Esophagus squamous epithelium (tissue), 5 donors: ENCODE results near the gene C1orf167. TPM values are rescaled to one million over a fixed set of nuclear protein-coding genes. Genes with fewer than 3 reads are reported as not detected.

Experiments used
- DNase-seq: peaks from one replicate; lab custom pipeline; 2025; lab: John Stamatoyannopoulos, UW
- H3K27ac ChIP-seq, 4 donors: fragments of 200-600 bp; sonication (generic); one replicate each; pipeline ENCODE4 v1.5.1; 2016 to 2019; ENCODE audit warnings: mild to moderate bottlenecking in 1 of 4
- H3K27me3 ChIP-seq, 4 donors: fragments of 200-600 bp; sonication (generic); 1 replicate in 3 of 4; 2 replicates in 1 of 4; pipeline versions ENCODE4 v1.5.1 to v1.6.0; 2017 to 2021; ENCODE audit warnings: antibody characterized with exemption in 1 of 4
- H3K36me3 ChIP-seq, 3 donors: fragments of 200-600 bp; sonication (generic); one replicate each; pipeline ENCODE4 v1.5.1; 2016 to 2019
- H3K4me1 ChIP-seq, 3 donors: fragments of 200-600 bp; sonication (generic); one replicate each; pipeline ENCODE4 v1.5.1; 2017 to 2019
- H3K4me3 ChIP-seq, 4 donors: fragments of 200-600 bp; sonication (generic); 1 replicate in 3 of 4; 2 replicates in 1 of 4; pipeline ENCODE4 v1.5.1; 2016 to 2019; ENCODE audit warnings: mild to moderate bottlenecking in 2 of 4, moderate library complexity in 1 of 4
- H3K9me3 ChIP-seq, 3 donors: fragments of 200-600 bp; sonication (generic); one replicate each; pipeline ENCODE4 v1.5.1; 2016 to 2019
- CTCF ChIP-seq, 6 experiments: fragments of 450-650 bp in 4 of 6; fragments of 200-600 bp in 2 of 6; sonication (generic) in 2 of 6; IDR thresholded peaks; one replicate each; pipeline ENCODE4 v1.5.1; 2016 to 2019; ENCODE audit warnings: antibody characterized with exemption in 6 of 6, mild to moderate bottlenecking in 4 of 6, moderate library complexity in 4 of 6
- POLR2A ChIP-seq, 4 donors: fragments of 450-650 bp; IDR thresholded peaks; one replicate each; pipeline ENCODE4 v1.6.1; 2017; ENCODE audit warnings: antibody characterized with exemption in 4 of 4, mild to moderate bottlenecking in 4 of 4, moderate library complexity in 3 of 4
- WGBS, 2 donors: methylation state at CpG; one replicate each; pipeline ENCODE4 v1.1.5; 2018; 5-methylcytosine and 5-hydroxymethylcytosine counted together
- intact Hi-C: fragments of 100-400 bp; cut with DNase I; formaldehyde crosslinking; loops from one replicate; pipeline ENCODE4 v1.15.0; 2022
- total RNA-seq, 4 donors: library from RNA; depleted of rRNA; stranded (reverse); fragments of >200 nt; gene quantifications; one replicate each; pipeline ENCODE4 v1.1.0, GENCODE V29; 2016
- donor health status: DM: yes; HTN: yes; CAD: no.

The C1orf167 gene
- total RNA-seq, 4 donors from 2014 or later: 0.31 to 2.6 (median 0.76) TPM; not detected in 1

- TF ChIP-seq POLR2A (IDR thresholded peaks at IDR 0.05): no peak
- no peak for TF ChIP-seq CTCF (IDR thresholded peaks at IDR 0.05)
- H3K4me1 ChIP-seq: peaks cover 13 to 51% (median 41%) of the 10 kb centered on the region in 3 donors
- DNase-seq: no peak
- intact Hi-C loops: no loop called here
- peak overlapping the region; percentile 77 to 91 (median 84) for H3K27ac ChIP-seq
- H3K27me3 ChIP-seq: no peaks in the 10 kb centered on the region
- H3K36me3 ChIP-seq: no peaks in the 10 kb centered on the region
- WGBS, 2 donors: 39 to 46% methylated on average over 5 of the region's 5 CpGs
- H3K4me3 ChIP-seq: peak overlapping the region in 1 of 4 donors; percentile 32
- H3K9me3 ChIP-seq: no peaks in the 10 kb centered on the region
These were observed 31.5 kb upstream of the C1orf167 start for GRCh38 chr1:11730429-11730891.

GRCh38 chr1:11731691-11732283, 30.2 kb upstream of the C1orf167 start:
- H3K36me3 ChIP-seq: no peaks in the 10 kb centered on the region
- DNase-seq: peak; percentile 19
- WGBS, 2 donors: 5 to 9% methylated on average over 14 to 16 of the region's 17 CpGs
- no peaks in the 10 kb centered on the region for H3K27me3 ChIP-seq
- H3K27ac ChIP-seq: peak overlapping the region; percentile 77 to 91 (median 84)
- intact Hi-C loops: no loop called here
- peaks cover 13 to 63% (median 44%) of the 10 kb centered on the region in 3 donors for H3K4me1 ChIP-seq
- H3K4me3 ChIP-seq: peak overlapping the region; percentile 15 to 60 (median 32)
- H3K9me3 ChIP-seq: no peaks in the 10 kb centered on the region
- TF ChIP-seq CTCF (IDR thresholded peaks at IDR 0.05) (no peak), POLR2A (IDR thresholded peaks at IDR 0.05) (no peak)

GRCh38 chr1:11733306-11733705, 28.7 kb upstream of the C1orf167 start:
- TF ChIP-seq CTCF (IDR thresholded peaks at IDR 0.05) (no peak), POLR2A (IDR thresholded peaks at IDR 0.05) (no peak)
- H3K4me3 ChIP-seq: no peak overlapping the region
- no peaks in the 10 kb centered on the region for H3K36me3 ChIP-seq
- intact Hi-C loops: no loop called here
- no peaks in the 10 kb centered on the region for H3K9me3 ChIP-seq
- H3K27ac ChIP-seq: peak overlapping the region in 2 of 4 donors; percentile 81 to 86
- H3K27me3 ChIP-seq: no peaks in the 10 kb centered on the region
- peaks cover 23 to 79% (median 54%) of the 10 kb centered on the region in 3 donors for H3K4me1 ChIP-seq
- no peak for DNase-seq
- 77 to 90% methylated on average over 3 of the region's 3 CpGs for WGBS, 2 donors

- intact Hi-C loops: no loop called here
- 23 to 27% methylated on average over 2 of the region's 4 CpGs for WGBS, 2 donors
- Histone ChIP-seq H3K9me3 (no peaks in the 10 kb centered on the region), H3K4me1 (peaks cover 23 to 83% (median 50%) of the 10 kb centered on the region in 3 donors), H3K36me3 (no peaks in the 10 kb centered on the region), H3K27me3 (no peaks in the 10 kb centered on the region), H3K27ac (peak overlapping the region; percentile 90 to 98 (median 92)), H3K4me3 (peak overlapping the region; percentile 67 to 94 (median 80))
- DNase-seq: no peak
- TF ChIP-seq POLR2A (IDR thresholded peaks at IDR 0.05) (no peak), CTCF (IDR thresholded peaks at IDR 0.05) (no peak)
These were observed 26.5 kb upstream of the C1orf167 start for GRCh38 chr1:11735531-11735853.

- WGBS, 2 donors: 1 to 4% methylated on average over 5 to 17 of the region's 59 CpGs
- peaks cover 23 to 83% (median 47%) of the 10 kb centered on the region in 3 donors for H3K4me1 ChIP-seq
- H3K9me3 ChIP-seq: no peaks in the 10 kb centered on the region
- H3K27me3 ChIP-seq: no peaks in the 10 kb centered on the region
- peak; percentile 50 for DNase-seq
- peak within 1 kb of the TSS; percentile 67 to 94 (median 80) for H3K4me3 ChIP-seq
- TF ChIP-seq POLR2A (IDR thresholded peaks at IDR 0.05) (peak in 1 of 4 donors; percentile 67), CTCF (IDR thresholded peaks at IDR 0.05) (peak in 2 of 6 experiments; percentile 2 to 3)
- H3K36me3 ChIP-seq: no peaks in the 10 kb centered on the region
- intact Hi-C loops: no loop called here
- H3K27ac ChIP-seq: peak within 1 kb of the TSS; percentile 90 to 98 (median 92)
These were observed 25.9 kb upstream of the C1orf167 start, which contains the start of gene AGTRAP for GRCh38 chr1:11735854-11736745. AGTRAP (plus strand) TSS chr1:11736136; CDS start chr1:11736209, 73 bp downstream.
